SH-SY5Y (cell line): ENCODE results near the gene GNG4.

ENCODE experiments used
- GATA2 ChIP-seq: IDR thresholded peaks from 2 replicates; pipeline ENCODE4 v1.6.1; 2011; ENCODE audit warnings: mild to moderate bottlenecking, low read depth, low read length
- GATA3 ChIP-seq: IDR thresholded peaks from 2 replicates; pipeline ENCODE4 v1.6.1; 2011; ENCODE audit warnings: low read depth, mild to moderate bottlenecking, low read length, moderate library complexity

The GNG4 gene

DNA sequence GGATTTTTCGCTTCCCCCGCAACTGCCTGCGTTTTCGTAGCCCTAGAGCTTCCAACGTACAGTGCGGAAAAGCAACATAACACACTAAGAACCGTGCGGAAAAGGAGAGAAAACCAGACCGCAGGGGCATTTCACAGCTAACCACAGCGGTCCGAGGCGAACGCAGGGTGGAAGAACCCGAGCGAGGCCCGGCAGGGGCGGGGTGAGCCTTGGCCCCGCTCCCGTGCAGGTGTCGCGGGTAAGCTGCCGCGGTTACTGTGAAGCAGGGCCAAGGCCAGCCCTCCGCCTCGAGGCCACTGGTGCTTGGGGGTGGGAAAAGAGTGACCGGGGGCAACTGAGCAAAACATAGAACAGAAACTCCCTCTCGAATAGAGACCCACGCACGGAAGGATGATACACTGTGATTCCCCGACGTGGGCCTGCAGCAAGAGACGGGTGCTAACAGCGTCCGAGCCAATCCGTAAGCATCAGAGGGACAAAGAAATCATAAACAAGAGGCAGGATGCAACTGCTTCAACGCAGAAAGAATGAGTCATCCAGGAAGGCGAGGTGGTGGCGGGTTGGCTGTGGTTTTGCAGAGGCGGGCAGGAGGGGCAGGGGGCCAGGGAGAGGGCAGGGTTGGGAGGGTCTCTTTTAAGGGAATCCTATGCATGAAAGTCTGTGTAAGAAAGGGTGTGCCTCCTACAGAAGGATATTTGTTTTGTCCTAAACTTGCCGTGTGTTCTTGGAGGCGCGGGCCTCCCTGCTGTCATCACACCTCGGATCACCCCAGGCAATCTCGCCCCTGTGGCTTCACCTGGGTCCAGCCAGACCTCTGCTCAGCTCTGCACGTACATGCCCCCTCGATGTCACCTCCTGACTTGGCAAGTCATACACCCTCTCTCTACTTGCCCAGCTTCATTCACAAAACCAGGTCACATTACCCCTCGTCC lies 7.3 kb downstream of the GNG4 start:
- TF ChIP-seq GATA2: no peak
- no peak for TF ChIP-seq GATA3

GRCh38 chr1:235640580-235640979 lies 9.0 kb downstream of the GNG4 start:
- TF ChIP-seq GATA3: no peak
- no peak for TF ChIP-seq GATA2

GRCh38 chr1:235639226-235640205 lies 10.1 kb downstream of the GNG4 start:
- TF ChIP-seq GATA2 (no peak), GATA3 (no peak)

DNA sequence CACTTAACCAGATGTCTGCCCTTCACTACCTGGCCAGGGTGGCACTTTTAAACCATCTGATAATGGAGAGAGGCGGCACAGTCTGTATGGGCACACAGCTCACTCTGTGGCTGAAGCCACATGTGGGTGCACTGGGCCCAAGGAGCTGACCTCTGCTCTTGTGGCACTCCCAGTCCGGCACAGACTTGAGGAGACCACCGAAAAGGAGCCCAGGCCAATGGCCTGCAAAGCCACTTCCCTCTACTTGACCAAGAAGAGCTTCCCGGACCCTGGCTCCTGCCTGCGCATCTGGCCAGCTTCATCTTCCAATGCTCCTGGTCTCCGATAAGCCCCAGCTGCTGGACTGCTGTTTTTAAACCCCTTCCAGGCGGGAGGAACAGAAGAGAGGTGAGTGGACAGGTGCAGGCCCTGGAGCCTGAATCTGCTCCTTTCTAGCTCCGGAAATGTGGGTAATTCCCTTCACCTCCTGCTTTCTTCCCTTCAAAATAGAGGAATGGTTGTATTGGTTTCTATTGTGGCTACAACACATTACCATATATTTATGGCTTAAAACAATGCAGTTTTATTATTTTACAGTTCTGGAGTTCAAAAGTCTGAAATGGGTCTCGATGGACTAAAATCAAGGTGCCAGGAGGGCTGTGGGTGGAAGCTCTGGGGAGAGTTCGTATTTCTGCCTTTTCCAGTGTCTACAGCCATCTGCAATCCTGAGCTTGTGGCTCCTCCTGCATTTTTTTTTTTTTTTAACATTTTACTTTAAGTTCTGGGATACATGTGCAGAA lies 11.6 kb downstream of the GNG4 start:
- TF ChIP-seq GATA3 (no peak), GATA2 (no peak)

DNA sequence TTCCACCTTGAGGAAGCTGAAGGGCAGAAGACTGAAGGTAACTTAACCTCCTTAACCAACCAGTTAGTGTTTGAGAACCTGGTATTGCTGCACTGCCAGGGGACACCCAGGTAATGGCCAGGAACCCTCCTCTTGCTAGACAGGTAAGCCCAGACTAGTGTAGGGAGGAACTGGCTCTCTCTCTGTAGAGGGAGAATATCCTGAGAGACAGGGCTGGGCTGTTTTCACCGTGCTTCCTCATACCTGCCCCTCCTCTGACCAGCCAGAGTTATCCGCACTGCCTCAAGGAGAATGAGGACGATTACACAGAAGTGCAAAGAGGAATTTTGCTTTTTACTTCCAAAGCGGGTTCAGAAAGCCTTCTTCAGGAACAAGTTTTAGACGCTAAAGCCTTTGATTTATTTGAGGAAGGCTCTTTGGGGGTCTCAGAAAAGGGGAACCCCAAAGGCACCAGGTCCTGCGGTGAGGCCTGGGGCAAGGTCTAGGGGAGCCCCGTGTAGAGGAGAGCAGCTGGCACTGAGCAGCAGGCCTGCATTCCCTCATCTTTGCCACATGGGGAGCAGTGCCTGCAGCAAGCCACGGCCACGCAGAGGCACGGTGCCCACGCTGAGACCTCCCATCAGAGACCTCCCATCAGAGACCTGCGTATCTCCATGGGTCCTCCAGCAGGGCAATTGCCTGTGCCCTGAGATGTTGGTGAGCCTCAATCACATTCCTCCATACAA lies 13.5 kb downstream of the GNG4 start:
- TF ChIP-seq GATA3 (no peak), GATA2 (no peak)

DNA sequence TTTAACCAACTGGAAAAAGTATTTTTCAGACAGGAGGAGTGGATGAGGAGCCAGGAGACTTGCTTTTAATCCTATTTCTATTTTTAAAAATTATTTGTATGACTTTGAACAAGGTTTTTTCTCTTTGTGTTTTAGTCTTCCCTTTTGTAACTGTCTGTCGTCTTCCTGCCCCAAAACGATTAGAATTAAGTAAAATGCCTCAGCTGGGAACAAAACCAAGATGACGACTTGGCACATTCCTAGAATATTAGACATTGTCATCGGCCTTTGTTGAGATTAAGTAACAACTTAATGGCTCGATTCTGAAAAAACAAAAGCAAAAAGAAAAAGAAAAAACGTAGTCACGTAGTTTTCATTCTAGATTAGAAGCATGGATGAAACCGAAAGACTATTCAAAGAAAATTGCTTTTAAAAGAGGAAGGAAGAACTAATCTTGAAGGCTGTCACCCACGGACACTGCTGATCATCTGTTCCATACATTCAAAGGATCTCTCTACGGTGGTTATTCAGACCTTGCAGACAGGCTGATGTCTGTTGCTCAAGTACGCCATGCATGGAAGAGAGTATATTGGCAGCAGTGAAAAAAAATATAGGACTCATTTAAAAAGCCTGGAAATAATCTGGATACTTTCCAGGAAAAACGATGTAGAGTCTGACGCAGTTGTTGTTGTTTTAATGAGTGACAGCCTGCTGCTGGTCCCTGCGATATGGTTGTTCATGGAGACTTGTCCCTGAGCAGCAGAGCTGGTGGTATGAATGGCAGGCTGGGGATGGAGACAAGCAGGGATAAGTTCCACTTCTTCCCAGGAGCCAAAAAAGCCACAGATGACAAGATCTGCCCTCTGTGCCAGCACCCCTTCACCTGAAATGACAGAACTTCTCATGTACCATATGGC lies 16.8 kb downstream of the GNG4 start:
- TF ChIP-seq GATA2: no peak
- TF ChIP-seq GATA3: no peak

DNA sequence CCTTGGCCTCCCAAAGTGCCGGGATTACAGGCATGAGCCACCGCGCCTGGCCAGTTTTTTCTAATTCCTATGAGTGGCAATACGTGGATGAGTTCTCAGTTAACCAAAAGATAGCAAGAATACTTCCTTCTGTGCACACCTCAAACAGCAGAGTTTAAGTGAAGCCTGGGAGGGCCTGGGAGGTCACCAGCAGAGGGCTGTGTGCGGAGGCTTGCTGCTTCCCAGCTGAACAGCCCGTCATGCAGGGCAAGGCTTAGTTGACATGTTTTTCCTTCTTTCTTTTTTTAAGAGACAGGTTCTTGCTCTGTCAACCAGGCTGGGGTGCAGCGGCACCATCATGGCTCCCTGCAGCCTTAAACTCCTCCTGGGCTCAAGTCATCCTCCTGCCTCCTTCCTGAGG lies 17.8 kb downstream of the GNG4 start:
- no peak for TF ChIP-seq GATA2
- TF ChIP-seq GATA3: no peak

DNA sequence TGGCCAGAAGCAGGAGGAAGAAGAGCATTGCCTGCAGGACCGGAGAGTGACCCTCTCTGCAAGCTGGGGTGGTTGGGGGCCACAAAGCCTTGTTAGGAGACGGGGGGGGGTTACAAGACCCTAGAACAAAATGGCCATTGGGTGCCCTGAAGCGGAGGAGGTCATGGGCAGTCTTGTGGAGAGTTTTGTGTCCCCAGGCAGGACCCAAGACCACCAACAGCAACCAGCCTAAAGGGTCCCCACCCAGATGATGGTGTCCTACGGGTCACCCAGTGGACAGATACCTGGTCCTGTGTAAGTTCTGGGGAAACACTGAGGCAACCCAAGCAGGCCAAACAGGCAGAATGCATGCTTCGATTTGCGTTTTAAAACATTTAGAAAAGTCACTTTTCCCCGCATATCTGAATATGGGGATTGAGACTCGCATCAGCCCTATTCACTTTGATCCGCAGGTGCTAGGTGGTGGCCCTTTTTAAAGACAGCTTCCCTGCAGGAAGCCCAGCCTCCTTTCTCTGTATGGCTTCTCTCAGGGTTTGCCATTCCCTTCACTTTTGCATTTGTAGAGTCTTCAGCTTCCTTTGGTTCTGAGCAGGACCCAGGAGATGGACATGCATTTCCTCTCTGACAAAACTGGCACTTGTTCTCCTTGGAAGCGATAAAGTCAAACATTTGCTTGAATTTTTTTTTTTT lies 21.1 kb downstream of the GNG4 start:
- TF ChIP-seq GATA3 (no peak), GATA2 (no peak)

GRCh38 chr1:235625831-235626230 lies 23.8 kb downstream of the GNG4 start:
- TF ChIP-seq GATA3 (no peak), GATA2 (no peak)

- TF ChIP-seq GATA3: no peak
- TF ChIP-seq GATA2: no peak
Measured at GRCh38 chr1:235625340-235625739, 24.2 kb downstream of the GNG4 start.

GRCh38 chr1:235624721-235625333 lies 24.8 kb downstream of the GNG4 start:
- TF ChIP-seq GATA2: no peak
- TF ChIP-seq GATA3: no peak
